ENCODE measurements around the gene PCDHB4.

- no peak for TF ChIP-seq POLR2A (IDR thresholded peaks at IDR 0.05; ENCODE audit: low read depth, low read length)
- TF ChIP-seq TAF1 (IDR thresholded peaks at IDR 0.05; ENCODE audit: low read depth, low read length) = no peak
- TF ChIP-seq POLR2AphosphoS5 (IDR thresholded peaks at IDR 0.05; ENCODE audit: low read depth, low read length) = no peak
Observed at GRCh38 chr5:141119250-141119649, 2.4 kb upstream of the PCDHB4 start.
